NCI-H2081 treated with DMSO at 0.1 percent for 48 hours (cell line): Measurements from ENCODE around the gene RNASET2.

ENCODE experiments used
- DNase-seq: peaks from one replicate; lab custom pipeline; 2025; lab: John Stamatoyannopoulos, UW

Gene RNASET2

GRCh38 chr6:166946125-166946524, 10.2 kb downstream of the RNASET2 start:
- DNase-seq: no peak

DNA sequence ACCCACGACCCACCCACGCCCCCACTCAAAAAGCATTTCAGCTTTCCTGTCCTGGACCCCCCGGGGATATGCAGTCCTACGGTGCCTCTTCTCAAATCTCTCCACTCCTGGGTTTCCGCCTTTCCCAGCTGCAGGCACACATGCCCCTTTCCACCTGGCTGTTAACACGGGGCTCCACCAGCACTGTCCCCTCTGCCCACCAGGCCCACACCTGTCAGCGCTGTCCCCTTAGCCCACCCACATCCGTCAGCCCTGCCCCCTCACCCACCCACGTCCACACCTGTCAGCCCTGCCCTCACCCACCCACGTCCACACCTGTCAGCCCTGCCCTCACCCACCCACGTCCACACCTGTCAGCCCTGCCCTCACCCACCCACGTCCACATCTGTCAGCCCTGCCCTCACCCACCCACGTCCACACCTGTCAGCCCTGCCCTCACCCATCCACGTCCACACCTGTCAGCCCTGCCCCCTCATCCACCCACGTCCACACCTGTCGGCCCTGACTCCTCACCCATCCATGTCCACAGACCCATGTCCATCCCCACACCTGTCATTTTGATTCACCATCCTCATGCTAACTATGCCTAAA, 11.6 kb downstream of the RNASET2 start:
- DNase-seq: no peak

GRCh38 chr6:166942393-166943168, 13.8 kb downstream of the RNASET2 start:
- no peak for DNase-seq

DNA sequence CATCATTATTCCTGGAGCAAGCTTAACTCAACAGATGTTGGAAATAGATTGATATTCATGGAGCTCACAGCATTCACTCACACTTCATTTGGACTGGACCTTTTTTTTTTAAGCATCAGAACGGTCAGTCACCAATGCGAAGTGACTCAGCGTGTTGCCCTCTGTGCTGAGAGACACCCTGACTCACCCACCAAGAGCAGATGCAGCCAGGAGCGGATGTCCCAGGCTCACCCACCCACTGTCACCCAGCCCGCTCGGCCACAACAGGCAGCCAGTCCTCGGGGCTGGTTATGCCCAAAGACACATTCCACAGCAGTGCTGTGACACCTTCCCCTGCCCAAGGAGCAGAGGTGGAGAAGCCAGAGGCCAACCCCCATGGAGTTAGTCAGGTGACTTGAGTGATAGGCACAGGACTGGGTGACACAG, 15.7 kb downstream of the RNASET2 start:
- DNase-seq: no peak

GRCh38 chr6:166939894-166940293, 16.5 kb downstream of the RNASET2 start:
- DNase-seq: no peak

DNA sequence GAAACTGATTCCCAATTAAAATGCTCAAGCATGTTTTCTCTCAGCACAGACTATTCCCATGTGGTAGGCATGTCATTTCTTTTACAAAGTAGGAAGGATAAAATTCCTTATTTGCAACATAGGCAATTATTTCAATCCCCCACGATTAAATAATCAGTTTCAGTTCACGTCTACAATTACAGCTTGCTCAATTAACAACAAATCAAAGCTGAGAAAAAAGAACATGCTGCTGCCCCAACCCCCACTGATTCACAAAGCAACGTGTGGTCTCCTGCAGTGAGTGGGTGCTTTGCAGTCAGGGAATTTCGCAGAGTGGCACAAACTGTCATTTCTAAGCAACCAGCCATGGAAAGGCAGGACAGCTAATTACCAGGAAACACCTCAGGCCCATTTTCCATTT, 17.0 kb downstream of the RNASET2 start:
- DNase-seq: no peak

GRCh38 chr6:166938704-166939103, 17.6 kb downstream of the RNASET2 start:
- DNase-seq: no peak

- DNase-seq: no peak
These were observed 18.2 kb downstream of the RNASET2 start for GRCh38 chr6:166938150-166938549.

GRCh38 chr6:166937746-166938145, 18.6 kb downstream of the RNASET2 start:
- no peak for DNase-seq

GRCh38 chr6:166936079-166936787, 20.1 kb downstream of the RNASET2 start:
- DNase-seq: no peak

- DNase-seq: no peak
These were observed 21.0 kb downstream of the RNASET2 start for GRCh38 chr6:166935353-166935752.

DNA sequence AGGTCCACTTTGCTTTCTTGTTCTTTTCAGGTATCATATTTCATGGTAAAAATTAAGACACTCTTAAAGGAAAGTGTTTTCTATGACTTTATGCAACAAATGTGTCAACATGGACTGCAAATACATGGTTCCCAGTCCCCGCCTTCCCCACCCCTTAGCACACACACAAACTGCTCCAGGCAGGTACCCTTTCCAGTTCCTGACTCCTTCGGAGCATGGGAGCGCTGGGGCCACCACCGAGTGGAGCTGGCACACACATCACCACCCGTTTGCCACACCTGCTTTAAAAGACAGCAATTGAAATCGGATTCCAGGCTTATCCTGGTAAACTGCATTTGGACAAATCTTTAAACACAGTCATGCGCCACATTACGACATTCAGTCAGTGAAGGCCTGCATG, 22.2 kb downstream of the RNASET2 start:
- DNase-seq: no peak

GRCh38 chr6:166933396-166933795, 23.0 kb downstream of the RNASET2 start:
- DNase-seq: no peak

DNA sequence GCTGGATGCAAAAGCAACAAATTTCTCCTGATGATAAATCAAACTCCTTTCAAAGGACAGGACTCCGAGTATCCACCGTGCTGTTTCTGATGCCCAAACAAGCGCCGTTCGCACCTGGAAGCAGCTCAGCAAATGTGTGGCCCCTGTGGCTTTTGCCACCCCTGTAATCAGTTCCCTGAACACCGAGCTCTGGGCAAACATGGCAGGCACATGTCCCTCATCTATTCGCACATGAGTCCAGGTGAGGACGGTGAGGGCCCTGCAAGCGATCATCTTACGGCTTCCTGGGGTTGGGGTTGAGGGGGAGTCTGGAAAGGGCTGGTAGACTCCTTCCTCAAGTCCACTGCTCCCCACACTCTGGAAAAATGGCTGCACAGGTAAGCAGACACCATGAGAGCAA, 23.7 kb downstream of the RNASET2 start:
- DNase-seq: no peak

- DNase-seq: no peak
These were observed 24.2 kb downstream of the RNASET2 start for GRCh38 chr6:166932116-166932515.

DNA sequence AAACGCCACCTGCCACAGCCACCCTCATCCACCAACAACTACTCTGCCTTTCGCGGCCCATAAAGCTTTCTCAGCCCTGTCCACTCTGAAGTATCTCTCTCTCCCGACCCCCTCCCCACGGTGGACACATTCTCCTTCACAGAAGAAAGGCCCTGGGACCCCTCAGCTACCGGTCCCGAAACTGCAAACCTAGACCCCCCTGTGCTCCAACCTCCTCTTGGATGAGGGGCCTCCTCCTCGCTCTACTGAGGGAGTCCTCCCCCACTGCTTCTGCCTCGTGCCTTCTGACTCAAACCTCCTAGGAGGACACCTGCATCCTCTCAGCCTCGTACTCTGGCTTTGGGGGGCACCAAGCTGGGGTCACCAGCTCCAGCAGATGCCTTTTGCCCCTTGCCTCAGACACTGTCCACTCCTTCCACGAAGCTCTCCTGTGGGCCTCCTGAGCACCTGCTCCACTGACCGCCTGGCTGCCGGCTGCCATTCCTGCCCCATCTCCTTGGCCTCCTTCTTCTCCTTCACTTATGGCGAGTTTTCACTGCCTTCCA, 24.9 kb downstream of the RNASET2 start:
- DNase-seq: no peak

GRCh38 chr6:166930354-166930891, 25.9 kb downstream of the RNASET2 start:
- DNase-seq: no peak

DNA sequence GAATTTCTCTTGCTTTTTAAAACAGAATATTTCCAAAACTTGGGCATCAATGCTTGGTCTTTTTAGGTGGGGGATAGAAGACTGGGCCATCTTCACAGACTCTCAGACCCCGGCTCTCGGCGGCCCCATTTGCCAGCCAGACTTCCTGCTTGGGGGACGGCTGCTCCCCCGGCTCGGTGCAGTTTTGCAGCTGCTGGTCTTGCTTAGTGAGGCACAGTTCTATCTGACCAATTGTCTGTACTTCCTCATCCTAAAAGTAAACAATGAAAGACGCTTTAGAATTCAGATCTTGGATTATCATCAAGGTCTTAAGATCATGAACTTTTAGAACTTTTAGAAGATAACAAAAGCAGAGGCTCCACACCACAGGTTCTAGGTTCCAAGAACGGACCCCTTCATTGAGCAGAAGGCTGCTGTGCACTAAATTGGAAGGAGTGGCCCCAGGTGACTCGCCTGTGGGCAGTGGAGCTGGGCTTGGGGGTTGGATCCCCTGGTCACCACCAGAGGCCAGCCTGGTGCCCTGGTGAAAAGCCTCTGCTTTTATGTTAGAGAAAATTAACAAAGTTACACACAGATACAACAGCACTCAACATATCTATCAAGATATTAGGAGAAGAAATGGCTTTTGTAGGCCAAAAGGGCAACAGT, 26.7 kb downstream of the RNASET2 start:
- no peak for DNase-seq

GRCh38 chr6:166928644-166929541, 27.5 kb downstream of the RNASET2 start:
- DNase-seq: no peak

GRCh38 chr6:166927935-166928643, 28.3 kb downstream of the RNASET2 start:
- no peak for DNase-seq
